ENCODE results near the gene DRAP1.

DNA sequence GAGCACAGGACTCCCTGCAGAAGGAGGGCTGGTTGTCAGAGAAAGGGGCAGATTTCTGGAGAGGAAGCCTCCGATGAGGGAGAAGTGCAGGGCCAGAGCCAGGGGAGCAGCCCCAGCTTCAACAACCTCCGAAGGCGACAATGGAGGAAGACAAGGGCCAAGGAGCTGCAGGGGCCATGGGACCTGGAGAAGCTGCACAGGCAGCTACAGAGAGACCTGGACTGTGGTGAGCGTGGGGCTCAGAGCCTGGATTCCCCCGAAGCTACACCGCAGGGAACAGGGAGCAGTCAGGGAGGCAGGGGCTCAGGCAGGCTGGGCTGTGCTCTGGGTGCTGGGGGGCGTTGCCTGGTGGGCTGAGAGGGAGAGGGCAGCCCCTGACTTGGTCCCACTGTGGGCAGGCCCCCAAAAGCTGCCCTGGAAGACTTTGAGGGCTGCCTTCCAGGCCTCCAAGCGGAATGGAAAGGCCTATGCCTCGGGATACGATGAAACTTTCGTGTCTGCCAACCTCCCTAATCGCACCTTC is 28.4 kb downstream of the DRAP1 start:
- TF ChIP-seq, protein P1, sequence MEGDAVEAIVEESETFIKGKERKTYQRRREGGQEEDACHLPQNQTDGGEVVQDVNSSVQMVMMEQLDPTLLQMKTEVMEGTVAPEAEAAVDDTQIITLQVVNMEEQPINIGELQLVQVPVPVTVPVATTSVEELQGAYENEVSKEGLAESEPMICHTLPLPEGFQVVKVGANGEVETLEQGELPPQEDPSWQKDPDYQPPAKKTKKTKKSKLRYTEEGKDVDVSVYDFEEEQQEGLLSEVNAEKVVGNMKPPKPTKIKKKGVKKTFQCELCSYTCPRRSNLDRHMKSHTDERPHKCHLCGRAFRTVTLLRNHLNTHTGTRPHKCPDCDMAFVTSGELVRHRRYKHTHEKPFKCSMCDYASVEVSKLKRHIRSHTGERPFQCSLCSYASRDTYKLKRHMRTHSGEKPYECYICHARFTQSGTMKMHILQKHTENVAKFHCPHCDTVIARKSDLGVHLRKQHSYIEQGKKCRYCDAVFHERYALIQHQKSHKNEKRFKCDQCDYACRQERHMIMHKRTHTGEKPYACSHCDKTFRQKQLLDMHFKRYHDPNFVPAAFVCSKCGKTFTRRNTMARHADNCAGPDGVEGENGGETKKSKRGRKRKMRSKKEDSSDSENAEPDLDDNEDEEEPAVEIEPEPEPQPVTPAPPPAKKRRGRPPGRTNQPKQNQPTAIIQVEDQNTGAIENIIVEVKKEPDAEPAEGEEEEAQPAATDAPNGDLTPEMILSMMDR (conservative IDR thresholded peaks at IDR 0.05) = no peak
- no peak for TF ChIP-seq ZFX (IDR thresholded peaks at IDR 0.05)

Data from C4-2B (cell line).